ENCODE results near the gene FUNDC1.

DNA sequence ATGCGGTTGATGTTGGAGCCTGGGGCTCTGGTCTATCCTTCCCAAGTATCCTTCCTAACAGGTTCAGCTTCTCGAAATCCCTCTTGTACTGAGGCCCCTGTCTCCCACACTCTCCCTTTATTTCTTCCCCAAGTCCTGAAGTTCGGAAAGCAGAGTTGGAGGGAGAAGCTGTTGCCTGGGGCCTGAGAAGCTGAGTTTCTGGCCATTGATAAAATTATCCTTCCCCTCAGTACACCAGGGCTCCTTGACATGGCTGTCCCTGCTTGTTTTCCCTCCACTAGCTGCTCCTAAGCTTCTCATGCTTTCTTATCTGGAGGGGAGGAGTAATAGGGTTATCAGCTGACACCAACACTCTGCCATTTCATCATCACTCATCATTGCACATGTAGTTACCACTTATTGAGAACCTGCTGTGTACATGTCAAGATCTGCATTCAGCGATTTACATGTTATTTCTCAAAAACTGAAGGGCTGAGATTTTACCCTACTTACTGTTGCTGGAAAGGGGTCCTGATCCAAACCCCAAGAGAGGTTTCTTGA is 58.0 kb downstream of the FUNDC1 start:
- TF ChIP-seq, protein P1, sequence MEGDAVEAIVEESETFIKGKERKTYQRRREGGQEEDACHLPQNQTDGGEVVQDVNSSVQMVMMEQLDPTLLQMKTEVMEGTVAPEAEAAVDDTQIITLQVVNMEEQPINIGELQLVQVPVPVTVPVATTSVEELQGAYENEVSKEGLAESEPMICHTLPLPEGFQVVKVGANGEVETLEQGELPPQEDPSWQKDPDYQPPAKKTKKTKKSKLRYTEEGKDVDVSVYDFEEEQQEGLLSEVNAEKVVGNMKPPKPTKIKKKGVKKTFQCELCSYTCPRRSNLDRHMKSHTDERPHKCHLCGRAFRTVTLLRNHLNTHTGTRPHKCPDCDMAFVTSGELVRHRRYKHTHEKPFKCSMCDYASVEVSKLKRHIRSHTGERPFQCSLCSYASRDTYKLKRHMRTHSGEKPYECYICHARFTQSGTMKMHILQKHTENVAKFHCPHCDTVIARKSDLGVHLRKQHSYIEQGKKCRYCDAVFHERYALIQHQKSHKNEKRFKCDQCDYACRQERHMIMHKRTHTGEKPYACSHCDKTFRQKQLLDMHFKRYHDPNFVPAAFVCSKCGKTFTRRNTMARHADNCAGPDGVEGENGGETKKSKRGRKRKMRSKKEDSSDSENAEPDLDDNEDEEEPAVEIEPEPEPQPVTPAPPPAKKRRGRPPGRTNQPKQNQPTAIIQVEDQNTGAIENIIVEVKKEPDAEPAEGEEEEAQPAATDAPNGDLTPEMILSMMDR (conservative IDR thresholded peaks at IDR 0.05; ENCODE audit: low read length) = no peak
- no peak for TF ChIP-seq EZH2phosphoT487 (IDR thresholded peaks at IDR 0.05; ENCODE audit: borderline replicate concordance)

All from Loucy (cell line).